Neuronal stem cell (in vitro differentiated cells): ENCODE measurements around the gene HS6ST3.

Experiments used
- DNase-seq: peaks from one replicate; pipeline ENCODE4 v3.0.0-alpha.2; 2013; ENCODE audit warnings: low spot score
- H2AFZ ChIP-seq: one replicate; pipeline ENCODE4 v1.6.1; 2013; ENCODE audit warnings: mild to moderate bottlenecking, low read length, inconsistent platforms
- H2AK5ac ChIP-seq: 2 replicates; pipeline ENCODE4 v1.6.1; 2013; ENCODE audit warnings: low read depth, mild to moderate bottlenecking, inconsistent platforms, low read length, moderate library complexity, mixed read lengths
- H2BK120ac ChIP-seq: 2 replicates; pipeline ENCODE4 v1.6.1; 2013; ENCODE audit warnings: low read depth, mild to moderate bottlenecking, inconsistent platforms, low read length, moderate library complexity, mixed read lengths
- H2BK12ac ChIP-seq: one replicate; pipeline ENCODE4 v1.6.1; 2013; ENCODE audit warnings: low read length, inconsistent platforms
- H2BK15ac ChIP-seq: 2 replicates; pipeline ENCODE4 v1.6.1; 2013; ENCODE audit warnings: mild to moderate bottlenecking, low read length, inconsistent platforms, mixed read lengths
- H2BK5ac ChIP-seq: one replicate; pipeline ENCODE4 v1.6.1; 2013; ENCODE audit warnings: inconsistent platforms, mild to moderate bottlenecking, low read length, moderate library complexity
- H3K14ac ChIP-seq: one replicate; pipeline ENCODE4 v1.6.1; 2013; ENCODE audit warnings: low read length, inconsistent platforms
- H3K18ac ChIP-seq: 2 replicates; pipeline ENCODE4 v1.6.1; 2013; ENCODE audit warnings: low read length, inconsistent platforms
- H3K23ac ChIP-seq: 2 replicates; pipeline ENCODE4 v1.6.1; 2013; ENCODE audit warnings: low read depth, mild to moderate bottlenecking, mixed read lengths, low read length, inconsistent platforms; ENCODE audit not compliant: poor library complexity
- H3K27ac ChIP-seq: replicated peaks from 3 replicates; pipeline ENCODE4 v1.5.1; 2013; ENCODE audit warnings: low read length, inconsistent platforms
- H3K27me3 ChIP-seq, 3 experiments: 2 replicates each; pipeline ENCODE4 v1.6.1; 2013; ENCODE audit warnings: low read length in 3 of 3, mild to moderate bottlenecking in 2 of 3, inconsistent platforms in 1 of 3, low read depth in 1 of 3, mixed read lengths in 1 of 3, moderate library complexity in 1 of 3; ENCODE audit not compliant: control insufficient read depth in 3 of 3, insufficient read depth in 3 of 3
- H3K36me3 ChIP-seq, 2 donors: replicated peaks in 1 of 2; 2 replicates each; pipeline ENCODE4 v1.6.1; 2013; ENCODE audit warnings: low read length in 2 of 2; ENCODE audit not compliant: control insufficient read depth in 2 of 2, insufficient read depth in 2 of 2
- H3K4ac ChIP-seq: 2 replicates; pipeline ENCODE4 v1.6.1; 2013; ENCODE audit warnings: inconsistent platforms, mild to moderate bottlenecking, low read length, moderate library complexity
- H3K4me1 ChIP-seq, 2 donors: 1 replicate in 1 of 2; 2 replicates in 1 of 2; pipeline ENCODE4 v1.6.1; 2013; ENCODE audit warnings: low read length in 2 of 2, low read depth in 1 of 2; ENCODE audit not compliant: control insufficient read depth in 2 of 2, insufficient read depth in 1 of 2
- H3K4me2 ChIP-seq: one replicate; pipeline ENCODE4 v1.6.1; 2013; ENCODE audit warnings: mild to moderate bottlenecking, low read length, inconsistent platforms; ENCODE audit not compliant: insufficient read depth, poor library complexity, severe bottlenecking
- H3K4me3 ChIP-seq, 2 donors: 2 replicates each; pipeline ENCODE4 v1.5.1; 2013; ENCODE audit warnings: low read length in 2 of 2, mild to moderate bottlenecking in 2 of 2, inconsistent platforms in 1 of 2, moderate library complexity in 1 of 2
- H3K79me1 ChIP-seq: one replicate; pipeline ENCODE4 v1.6.1; 2013; ENCODE audit warnings: low read depth, mild to moderate bottlenecking, inconsistent platforms, low read length, moderate library complexity
- H3K9ac ChIP-seq: one replicate; pipeline ENCODE4 v1.6.1; 2013; ENCODE audit warnings: mild to moderate bottlenecking, low read depth, low read length, inconsistent platforms; ENCODE audit not compliant: poor library complexity
- H3K9me3 ChIP-seq, 2 donors: replicated peaks in 1 of 2; 2 replicates each; pipeline versions ENCODE3 to v1.6.1; 2013; ENCODE audit warnings: low read length in 2 of 2, mild to moderate bottlenecking in 2 of 2, inconsistent platforms in 1 of 2, low read depth in 1 of 2, mixed read lengths in 1 of 2, moderate library complexity in 1 of 2; ENCODE audit not compliant: control insufficient read depth in 2 of 2, insufficient read depth in 1 of 2
- H4K8ac ChIP-seq: one replicate; pipeline ENCODE4 v1.6.1; 2013; ENCODE audit warnings: low read depth, mild to moderate bottlenecking, inconsistent platforms, low read length, moderate library complexity
- H4K91ac ChIP-seq: one replicate; pipeline ENCODE4 v1.6.1; 2013; ENCODE audit warnings: low read length, low read depth, mild to moderate bottlenecking, inconsistent platforms; ENCODE audit not compliant: poor library complexity
- WGBS, 2 donors: extraction: QIAGEN DNeasy Blood & Tissue Kit; methylation state at CpG; one replicate each; pipeline ENCODE4 v1.1.7; 2013; ENCODE audit warnings: missing lambda C conversion rate in 2 of 2, mixed read lengths in 1 of 2; ENCODE audit not compliant: insufficient read length in 2 of 2, insufficient replicate concordance in 1 of 2; ENCODE audit errors: extremely low coverage in 2 of 2; 5-methylcytosine and 5-hydroxymethylcytosine counted together

The HS6ST3 gene

GRCh38 chr13:96687191-96687590, 597.3 kb downstream of the HS6ST3 start:
- H3K27me3 ChIP-seq: no peaks in the 10 kb centered on the region
- H3K14ac ChIP-seq: no peak overlapping the region
- no peak overlapping the region for H4K8ac ChIP-seq
- no peaks in the 10 kb centered on the region for H3K4me1 ChIP-seq
- no peak overlapping the region for H3K9ac ChIP-seq
- H2AFZ ChIP-seq: no peak overlapping the region
- H3K23ac ChIP-seq: no peak overlapping the region
- H3K18ac ChIP-seq: no peak overlapping the region
- DNase-seq: no peak
- H4K91ac ChIP-seq: no peak overlapping the region
- no peak overlapping the region for H2AK5ac ChIP-seq
- H3K4ac ChIP-seq: no peak overlapping the region
- no peak overlapping the region for H3K4me3 ChIP-seq
- WGBS, 2 donors: no CpG with 5 or more reads among the region's 3 CpGs
- H3K36me3 ChIP-seq: no peaks in the 10 kb centered on the region
- no peak overlapping the region for H2BK120ac ChIP-seq
- H3K9me3 ChIP-seq: no peaks in the 10 kb centered on the region
- no peak overlapping the region for H3K27ac ChIP-seq
- H3K79me1 ChIP-seq: no peaks in the 10 kb centered on the region
- no peak overlapping the region for H2BK15ac ChIP-seq
- H2BK12ac ChIP-seq: no peak overlapping the region
- no peak overlapping the region for H3K4me2 ChIP-seq
- no peak overlapping the region for H2BK5ac ChIP-seq

GRCh38 chr13:96690998-96691397, 601.1 kb downstream of the HS6ST3 start:
- Histone ChIP-seq H3K23ac (no peak overlapping the region), H3K9ac (no peak overlapping the region), H3K4me3 (no peak overlapping the region), H3K36me3 (no peaks in the 10 kb centered on the region), H2AFZ (no peak overlapping the region), H3K14ac (no peak overlapping the region), H2BK15ac (no peak overlapping the region), H3K4me1 (no peaks in the 10 kb centered on the region), H4K8ac (no peak overlapping the region), H3K18ac (no peak overlapping the region), H2AK5ac (no peak overlapping the region), H2BK5ac (no peak overlapping the region), H3K79me1 (no peaks in the 10 kb centered on the region), H4K91ac (no peak overlapping the region), H3K27me3 (no peaks in the 10 kb centered on the region), H2BK120ac (no peak overlapping the region), H2BK12ac (no peak overlapping the region), H3K27ac (no peak overlapping the region), H3K4me2 (no peak overlapping the region), H3K9me3 (no peaks in the 10 kb centered on the region), H3K4ac (no peak overlapping the region)
- no peak for DNase-seq

GRCh38 chr13:96696389-96696900, 606.5 kb downstream of the HS6ST3 start:
- Histone ChIP-seq H3K9ac (no peak overlapping the region), H3K23ac (no peak overlapping the region), H3K27ac (no peak overlapping the region), H2BK12ac (no peak overlapping the region), H2BK120ac (no peak overlapping the region), H3K18ac (no peak overlapping the region), H4K91ac (no peak overlapping the region), H3K36me3 (no peaks in the 10 kb centered on the region), H3K4me1 (no peaks in the 10 kb centered on the region), H3K4me2 (no peak overlapping the region), H3K14ac (no peak overlapping the region), H2BK15ac (no peak overlapping the region), H4K8ac (no peak overlapping the region), H2AFZ (no peak overlapping the region), H3K79me1 (no peaks in the 10 kb centered on the region), H2BK5ac (no peak overlapping the region), H3K27me3 (no peaks in the 10 kb centered on the region), H3K9me3 (no peaks in the 10 kb centered on the region), H2AK5ac (no peak overlapping the region), H3K4me3 (no peak overlapping the region), H3K4ac (no peak overlapping the region)
- DNase-seq: no peak
- WGBS, 2 donors: no CpG with 5 or more reads among the region's 6 CpGs

DNA sequence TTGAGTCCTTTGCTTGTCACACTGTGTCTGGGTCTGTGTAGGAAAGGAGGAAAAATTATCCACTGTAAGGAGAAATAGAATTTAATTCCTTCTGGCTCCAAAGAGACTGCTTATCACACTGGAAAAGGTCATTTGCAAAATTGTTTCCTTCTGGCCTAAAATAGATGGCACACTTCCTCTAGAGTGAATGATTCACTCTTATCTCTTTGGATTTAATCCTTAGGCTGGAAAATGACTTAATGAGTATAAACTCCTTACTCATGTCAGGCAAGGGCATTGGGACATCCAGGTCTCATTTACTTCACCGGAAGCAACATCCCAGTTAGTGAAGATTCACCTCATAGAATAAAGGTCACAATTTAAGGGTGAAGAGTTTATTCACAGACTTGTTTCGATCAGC, 610.8 kb downstream of the HS6ST3 start:
- no CpG with 5 or more reads among the region's 2 CpGs for WGBS, 2 donors
- Histone ChIP-seq H3K23ac (no peak overlapping the region), H3K14ac (no peak overlapping the region), H2BK12ac (no peak overlapping the region), H3K27me3 (no peaks in the 10 kb centered on the region), H3K4me3 (no peak overlapping the region), H2AFZ (no peak overlapping the region), H4K8ac (no peak overlapping the region), H2AK5ac (no peak overlapping the region), H3K4me1 (no peaks in the 10 kb centered on the region), H3K36me3 (no peaks in the 10 kb centered on the region), H3K9me3 (peaks cover 0 to 1% of the 10 kb centered on the region in 2 donors), H3K9ac (no peak overlapping the region), H3K18ac (no peak overlapping the region), H3K79me1 (no peaks in the 10 kb centered on the region), H3K4me2 (no peak overlapping the region), H2BK120ac (no peak overlapping the region), H2BK15ac (no peak overlapping the region), H2BK5ac (no peak overlapping the region), H3K27ac (no peak overlapping the region), H3K4ac (no peak overlapping the region), H4K91ac (no peak overlapping the region)
- DNase-seq: no peak
